ENCODE data around the gene UBE2U.

The UBE2U gene, protein sequence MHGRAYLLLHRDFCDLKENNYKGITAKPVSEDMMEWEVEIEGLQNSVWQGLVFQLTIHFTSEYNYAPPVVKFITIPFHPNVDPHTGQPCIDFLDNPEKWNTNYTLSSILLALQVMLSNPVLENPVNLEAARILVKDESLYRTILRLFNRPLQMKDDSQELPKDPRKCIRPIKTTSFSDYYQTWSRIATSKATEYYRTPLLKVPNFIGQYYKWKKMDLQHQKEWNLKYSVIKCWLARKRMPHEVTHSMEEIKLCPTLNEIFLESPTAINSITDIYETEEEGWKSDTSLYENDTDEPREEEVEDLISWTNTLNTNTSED

DNA sequence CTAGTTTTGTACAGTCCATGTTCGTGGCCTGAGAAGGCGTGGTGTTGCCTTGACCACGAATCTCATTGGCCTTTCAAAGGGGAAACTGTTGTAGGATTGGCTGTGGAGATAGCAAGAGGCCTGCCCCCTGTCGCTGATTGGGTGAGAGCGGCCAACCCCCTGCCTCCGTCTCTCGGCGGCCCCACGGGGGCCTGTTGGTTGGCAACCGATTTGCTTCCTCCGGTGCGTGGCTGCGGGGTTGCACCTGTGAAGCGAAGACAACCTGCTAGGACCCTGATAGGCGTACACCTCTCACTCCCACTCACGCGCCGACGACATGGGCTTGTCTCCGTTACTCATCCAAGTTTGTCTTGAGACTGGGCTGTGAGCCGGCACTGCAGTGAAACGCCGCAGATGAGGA lies at the start of gene UBE2U:
Gene UBE2U, plus strand, starts transcription at position 204 of the 400 bp plus-strand sequence. CDS start 428 bp downstream, outside the sequence.
- no peak for DNase-seq

DNA sequence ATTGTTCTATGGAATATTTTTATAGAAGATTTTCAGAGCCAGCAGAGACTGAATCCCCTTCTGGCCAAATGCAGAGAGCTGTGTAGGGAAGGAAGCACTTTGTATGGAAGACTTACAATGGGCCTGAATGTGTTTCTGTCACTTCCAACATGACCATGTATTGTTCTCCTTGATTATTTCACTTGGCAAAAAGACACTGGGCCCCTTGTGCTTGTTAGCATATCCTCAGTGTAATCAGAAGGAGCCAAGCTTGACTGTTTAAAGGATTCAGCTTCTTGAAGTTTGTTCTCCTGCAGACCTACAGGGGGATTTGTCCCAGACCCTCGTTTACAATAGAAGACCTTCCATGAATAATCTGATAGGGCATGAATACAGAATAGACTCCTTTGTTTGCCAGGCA lies 48.1 kb upstream of the UBE2U start:
- DNase-seq = no peak

DNA sequence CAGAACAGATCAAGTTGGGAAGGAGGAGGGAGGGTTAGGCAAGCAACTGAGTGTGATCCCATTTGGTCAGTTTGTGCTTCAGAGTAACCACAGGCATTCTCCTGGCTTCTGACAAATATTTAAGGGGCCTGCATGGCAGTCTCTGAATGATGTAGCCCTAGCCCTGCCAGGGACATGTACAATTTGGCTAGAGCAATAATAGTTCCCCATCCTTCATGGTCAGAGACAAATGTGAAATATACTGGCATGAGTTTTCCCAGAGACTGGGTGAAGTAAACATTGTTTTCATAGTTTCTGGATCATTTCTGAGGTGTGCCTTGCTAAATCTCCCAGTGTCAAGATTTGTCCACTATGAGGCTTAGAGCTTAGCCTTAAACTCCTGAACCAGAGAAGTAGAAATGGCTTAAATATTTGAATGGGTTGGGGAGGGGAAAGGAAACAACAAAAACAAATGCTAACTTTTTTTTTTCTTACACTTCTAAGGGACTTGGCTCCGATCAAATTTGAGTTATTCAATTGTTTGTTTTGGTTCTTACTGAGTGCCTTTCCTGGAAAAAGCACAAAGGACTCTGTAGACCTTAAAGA lies 42.0 kb upstream of the UBE2U start:
- no peak for DNase-seq

DNA sequence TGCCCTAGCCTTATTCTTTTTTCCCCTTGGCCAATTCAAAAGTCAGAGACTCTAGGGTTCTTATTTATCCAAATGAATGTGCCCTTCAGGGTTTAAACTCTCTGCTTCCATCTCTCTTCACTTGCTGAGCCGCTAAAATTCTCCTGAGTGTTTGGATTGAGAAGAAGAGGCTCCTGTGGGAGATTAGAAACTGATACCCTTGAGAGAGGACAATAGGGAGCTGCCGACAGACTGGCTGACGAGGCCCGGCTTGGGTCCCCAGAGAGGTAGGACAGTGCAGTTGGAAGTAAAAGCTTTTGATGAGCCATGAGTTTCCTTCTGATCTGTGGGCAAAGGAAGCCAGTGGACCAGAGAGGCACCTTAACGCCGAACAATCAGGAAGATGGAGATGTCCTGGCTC lies 41.3 kb upstream of the UBE2U start:
- no peak for DNase-seq

DNA sequence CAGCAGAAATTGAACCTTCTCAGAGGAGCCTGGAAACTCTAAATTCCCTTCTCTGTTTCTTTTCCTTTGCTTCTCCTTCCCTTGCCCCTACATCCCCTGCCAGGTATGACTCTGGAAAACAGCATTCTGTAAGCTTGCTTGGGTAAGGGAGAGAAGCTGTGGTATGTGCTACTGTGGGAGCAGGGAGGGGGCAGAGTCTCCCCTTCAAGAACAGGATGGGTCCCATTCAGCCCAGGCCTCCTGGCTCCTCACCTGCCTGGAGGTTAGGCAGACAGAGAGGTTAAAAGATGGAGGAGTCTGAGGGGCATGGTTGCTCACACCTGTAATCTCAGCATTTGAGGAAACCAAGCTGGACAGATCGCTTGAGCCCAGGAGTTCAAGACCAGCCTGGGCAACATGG lies 40.6 kb upstream of the UBE2U start:
- DNase-seq = no peak

DNA sequence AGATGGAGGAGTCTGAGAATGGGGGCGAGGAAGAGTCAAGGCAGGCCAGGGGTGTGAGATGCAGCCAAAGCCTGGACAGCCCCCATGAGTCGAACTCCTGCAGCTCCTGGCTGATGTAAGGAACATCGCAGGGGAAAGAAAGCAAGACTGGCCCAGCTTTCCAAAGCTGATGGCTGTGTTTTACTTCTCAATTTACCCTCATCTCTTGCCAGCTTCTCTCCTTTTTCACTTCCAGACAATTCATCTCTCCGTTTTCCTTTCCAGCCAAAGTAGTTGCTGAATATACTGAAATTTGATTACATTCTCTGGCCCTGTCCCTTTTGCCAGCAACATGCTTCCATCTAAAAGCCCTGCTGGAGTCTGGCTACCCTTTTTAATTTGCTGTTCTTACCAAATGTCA lies 40.0 kb upstream of the UBE2U start:
- DNase-seq = no peak

DNA sequence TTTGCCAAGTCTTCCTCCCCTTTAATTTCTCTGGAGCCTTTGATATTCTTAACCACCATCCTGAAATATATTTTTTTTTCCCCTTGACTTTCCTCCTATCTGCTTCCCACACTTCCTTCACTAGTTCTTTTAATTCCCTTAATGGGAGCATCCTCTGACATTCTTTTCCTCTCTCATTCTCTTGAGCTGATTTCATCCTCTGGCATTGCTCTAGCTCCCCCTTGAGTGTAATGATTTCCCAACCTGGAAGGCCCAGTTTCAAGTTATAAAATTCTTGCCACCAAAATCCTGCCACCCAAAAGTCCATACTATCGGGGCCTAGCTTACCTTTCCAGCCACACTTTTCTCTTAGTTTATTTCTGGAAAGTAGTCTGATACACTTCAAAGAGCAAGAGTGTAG lies 39.5 kb upstream of the UBE2U start:
- DNase-seq = no peak

DNA sequence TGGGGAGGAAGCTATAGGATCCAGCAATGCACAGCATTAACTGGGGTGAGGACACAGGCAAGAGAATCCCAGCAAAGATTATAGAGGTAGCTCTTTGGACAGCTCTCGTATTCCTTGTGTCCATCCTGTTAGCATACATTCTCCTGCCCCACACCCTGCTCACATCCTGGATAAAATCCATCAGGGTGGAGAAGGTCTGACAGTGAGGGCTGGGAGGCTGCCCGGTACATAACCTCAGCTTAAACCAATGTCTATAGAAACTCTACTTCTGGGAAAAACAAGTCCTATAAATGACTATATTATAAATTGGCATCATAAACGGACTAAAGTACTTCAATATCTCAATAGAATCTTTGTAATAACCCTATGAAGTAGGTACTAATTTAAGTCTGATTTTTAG lies 36.8 kb upstream of the UBE2U start:
- DNase-seq = no peak

DNA sequence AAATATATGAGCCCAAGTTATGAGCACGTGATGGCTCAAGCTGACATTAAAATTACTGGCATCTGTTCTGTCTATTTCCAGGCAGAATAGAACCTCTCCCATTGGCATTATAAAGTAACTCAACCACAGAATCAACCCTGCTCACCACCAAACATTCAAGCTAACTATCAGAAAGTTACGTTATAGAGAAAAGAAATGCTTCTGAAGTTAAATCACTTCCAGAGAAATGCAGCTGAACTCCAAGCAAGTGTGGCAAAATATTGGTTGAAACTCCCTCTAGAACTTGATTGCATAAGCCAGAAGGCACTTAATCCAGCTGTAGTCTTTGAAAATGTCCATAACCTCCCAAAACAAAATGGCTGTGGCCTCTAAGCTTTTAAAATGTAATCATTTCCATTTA lies 36.2 kb upstream of the UBE2U start:
- no peak for DNase-seq

DNA sequence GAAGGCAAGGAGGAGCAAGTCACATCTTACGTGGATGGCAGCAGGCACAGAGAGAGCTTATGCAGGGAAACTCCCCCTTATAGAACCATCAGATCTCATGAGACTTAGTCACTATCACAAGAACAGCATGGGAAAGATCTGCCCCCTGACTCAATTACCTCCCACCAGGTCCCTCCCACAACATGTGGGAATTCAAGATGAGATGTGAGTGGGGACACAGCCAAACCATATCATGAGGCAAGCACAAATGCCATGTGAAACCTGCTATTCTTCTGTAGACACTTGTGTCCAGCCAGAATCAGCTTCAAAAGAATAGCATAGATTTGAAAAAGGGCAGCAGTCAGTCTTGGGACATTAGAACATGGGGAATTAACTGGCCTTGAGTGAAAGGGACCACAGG lies 32.2 kb upstream of the UBE2U start:
- DNase-seq = no peak

DNA sequence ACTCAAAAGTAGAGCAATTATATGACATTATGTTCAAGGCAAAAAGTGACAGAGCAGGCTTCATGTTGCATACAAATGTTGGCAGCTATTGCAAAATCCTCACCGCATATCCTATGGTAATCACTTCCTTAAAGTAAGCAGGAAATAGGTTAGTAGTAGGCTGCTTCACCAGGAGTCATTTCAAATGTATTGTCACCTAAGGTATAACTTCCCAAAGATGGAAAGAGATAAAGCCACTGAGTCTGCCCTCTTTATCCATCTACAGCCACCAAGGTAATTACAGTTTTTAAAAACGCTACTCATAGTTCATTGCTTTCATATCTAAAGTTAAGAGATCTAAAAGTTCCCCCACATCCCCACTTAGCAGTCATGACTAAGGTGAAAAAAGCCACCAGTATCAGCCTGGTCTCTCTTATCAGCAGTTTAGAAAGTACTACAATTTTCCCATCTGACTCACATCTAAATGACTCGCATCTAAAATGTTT lies 31.6 kb upstream of the UBE2U start:
- DNase-seq = no peak

DNA sequence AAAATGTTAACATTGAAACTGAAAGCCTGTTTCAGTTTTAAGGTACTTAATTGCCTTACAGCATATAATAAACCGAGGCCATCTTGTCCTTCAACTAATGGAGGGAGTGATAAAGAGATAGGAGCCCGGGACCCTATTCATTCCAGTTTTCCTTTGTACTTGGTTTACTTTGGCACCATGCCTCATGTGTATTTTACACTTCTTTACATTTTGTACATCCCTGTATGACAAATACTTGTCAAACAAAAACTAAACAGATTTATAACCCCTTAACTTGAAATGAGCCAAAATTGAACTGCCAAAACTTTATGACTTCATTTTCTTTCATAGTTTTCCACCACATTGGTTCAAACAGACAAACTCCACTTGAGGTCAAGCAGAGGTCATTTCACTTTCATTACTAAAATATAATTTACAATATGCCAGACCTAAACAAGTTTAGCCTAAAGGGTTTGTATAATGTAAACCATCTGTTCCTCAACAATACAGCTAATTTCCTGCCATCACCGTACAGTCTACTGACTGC lies 30.9 kb upstream of the UBE2U start:
- DNase-seq = no peak

DNA sequence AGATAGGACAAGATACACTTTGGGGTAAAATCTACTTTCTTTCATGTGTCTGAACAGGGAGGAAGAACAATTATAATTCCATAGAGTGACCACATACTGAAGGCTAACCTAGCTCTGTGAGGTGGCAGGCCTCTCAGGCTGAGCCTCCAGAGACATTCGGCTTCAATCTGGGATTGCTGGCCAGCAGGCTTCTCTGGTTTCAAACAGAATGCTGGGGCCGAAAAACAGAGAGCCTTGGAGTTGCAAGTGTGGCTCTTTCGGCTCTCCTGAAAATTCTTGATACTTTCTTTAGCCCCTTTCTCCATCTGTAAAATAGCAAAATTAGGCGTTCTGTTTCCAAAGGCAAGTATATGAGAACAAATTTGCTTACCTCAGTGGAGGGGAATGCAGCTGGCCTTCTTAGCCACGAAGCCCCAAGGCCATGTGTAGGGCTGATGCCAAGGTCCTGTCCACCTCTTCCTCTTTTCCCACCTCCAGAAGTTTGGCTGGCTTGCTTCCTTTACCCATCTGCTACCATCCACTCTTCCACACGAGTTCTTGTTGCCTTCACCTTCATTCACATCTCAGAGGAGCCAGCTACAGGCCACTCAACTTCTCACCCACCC lies 30.0 kb upstream of the UBE2U start:
- DNase-seq = no peak

DNA sequence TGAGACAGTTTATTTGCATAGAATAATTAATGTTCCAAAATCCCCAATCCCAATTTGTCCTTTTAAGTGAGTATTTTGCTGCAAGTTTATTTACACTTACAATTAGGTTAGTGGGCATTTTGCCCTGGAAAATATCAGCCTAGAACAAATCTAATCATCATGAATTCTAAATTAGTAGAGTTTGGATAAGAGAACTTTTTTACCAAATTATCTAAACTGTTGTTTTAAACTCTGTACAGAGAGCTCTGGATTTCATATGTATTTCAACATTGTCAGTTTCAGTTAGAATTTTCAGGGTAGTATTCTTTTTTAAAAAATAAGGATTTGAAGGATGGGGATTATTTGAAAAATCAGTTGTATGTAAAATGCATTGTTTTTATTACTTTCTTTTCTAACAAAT lies 27.8 kb upstream of the UBE2U start:
- DNase-seq = no peak

DNA sequence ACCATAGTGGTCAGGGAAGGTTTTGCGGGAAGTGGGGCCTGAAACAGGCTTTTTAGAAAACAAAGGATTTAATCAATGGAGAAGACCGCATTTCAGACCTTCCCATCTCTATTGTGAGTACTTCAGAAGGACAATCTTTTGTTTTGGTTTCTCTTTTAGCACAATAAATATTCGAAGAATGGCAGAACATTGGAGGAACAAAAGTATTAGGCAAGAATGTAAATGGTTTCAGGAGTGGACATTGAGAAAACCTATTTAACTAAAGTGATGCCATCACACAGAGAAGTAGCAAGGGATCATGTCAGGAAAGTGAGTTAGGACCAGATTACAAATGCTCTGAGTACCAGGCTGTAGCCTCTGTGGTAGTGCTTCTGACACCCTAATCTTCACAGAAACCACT lies 26.8 kb upstream of the UBE2U start:
- DNase-seq = no peak

DNA sequence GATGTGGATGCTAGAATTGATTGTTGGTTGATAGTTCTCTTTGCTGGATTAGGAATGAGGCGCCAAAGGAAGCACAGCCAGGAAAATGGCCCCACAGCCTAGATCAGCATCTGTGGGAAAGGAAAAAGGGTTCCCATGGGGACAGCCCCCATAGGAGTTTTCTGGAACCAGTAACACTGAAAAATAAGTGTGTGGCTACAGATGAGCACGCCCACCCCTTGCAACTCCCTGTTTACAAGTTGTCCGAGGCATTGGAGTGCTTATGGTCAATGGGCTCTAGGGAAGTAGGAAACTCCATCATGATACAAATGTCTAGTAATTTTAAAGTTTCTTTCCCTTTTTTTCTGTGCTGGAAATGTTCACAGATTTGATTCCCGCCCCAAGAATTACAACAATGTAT lies 23.8 kb upstream of the UBE2U start:
- DNase-seq = no peak

DNA sequence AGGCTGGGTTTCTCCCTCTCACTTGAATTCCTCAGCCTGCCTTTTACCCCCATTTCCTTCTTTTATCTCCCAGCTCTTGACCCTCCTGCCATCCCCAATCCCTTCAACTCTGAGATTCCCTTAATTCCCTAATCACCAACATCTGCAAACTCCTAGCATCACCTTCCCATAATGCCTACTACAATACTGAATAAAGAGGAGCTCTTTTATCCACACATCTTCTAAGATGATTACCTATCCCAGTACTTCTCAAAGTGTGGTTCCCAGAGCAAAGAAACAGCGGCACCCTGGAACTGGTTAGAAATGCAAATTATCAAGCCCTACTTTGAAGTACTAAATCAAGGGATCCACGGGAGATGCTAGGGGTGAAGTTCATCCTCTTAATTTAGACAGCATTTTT lies 21.2 kb upstream of the UBE2U start:
- DNase-seq = no peak

DNA sequence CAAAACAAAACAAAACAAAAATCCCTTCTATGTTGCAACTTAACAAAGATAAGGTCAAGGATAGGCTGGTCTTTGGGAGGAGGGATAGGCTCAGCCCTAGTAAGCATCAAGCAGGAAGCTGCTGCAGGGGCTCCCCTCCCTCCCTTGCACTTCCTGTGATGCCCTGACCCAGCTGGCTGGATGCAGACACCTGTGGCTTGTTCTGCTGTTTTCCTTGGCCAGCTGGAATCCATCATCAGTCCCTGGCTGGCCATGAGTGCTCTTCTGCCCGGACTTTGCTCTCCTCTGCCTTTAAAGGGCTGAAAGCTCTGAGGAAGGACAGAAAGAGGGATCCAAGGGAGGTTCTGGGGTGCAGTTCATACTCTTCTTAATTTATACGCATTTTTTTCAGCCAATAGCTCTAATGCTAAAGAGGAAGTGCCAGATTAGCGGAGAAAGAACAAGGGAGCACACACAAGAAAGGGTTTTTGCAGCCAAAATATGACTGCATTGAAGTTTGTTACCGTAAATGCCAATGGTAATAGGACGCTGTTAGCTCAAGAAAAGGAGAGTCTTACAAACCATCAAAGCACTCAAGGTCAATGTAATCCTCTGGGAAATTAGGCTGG lies 19.9 kb upstream of the UBE2U start:
- no peak for DNase-seq

DNA sequence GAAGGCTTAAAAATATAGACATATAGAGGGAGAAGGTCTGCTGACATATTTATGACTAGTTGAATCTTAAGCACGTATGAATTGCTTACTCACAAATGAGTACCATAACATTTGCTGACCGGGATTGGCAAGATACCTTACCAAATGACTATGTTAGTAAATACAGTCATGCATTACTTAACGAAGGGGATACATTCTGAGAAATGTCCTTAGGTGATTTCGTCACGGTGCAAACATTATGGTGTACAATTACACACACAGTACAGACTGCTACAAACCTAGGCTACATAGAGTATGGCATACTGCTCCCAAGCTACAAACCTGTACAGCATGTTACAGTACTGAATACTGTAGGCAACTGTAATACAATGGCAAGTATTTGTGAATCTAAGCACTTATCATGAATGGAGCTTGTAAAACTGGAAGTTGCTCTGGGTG lies 19.4 kb upstream of the UBE2U start:
- no peak for DNase-seq

DNA sequence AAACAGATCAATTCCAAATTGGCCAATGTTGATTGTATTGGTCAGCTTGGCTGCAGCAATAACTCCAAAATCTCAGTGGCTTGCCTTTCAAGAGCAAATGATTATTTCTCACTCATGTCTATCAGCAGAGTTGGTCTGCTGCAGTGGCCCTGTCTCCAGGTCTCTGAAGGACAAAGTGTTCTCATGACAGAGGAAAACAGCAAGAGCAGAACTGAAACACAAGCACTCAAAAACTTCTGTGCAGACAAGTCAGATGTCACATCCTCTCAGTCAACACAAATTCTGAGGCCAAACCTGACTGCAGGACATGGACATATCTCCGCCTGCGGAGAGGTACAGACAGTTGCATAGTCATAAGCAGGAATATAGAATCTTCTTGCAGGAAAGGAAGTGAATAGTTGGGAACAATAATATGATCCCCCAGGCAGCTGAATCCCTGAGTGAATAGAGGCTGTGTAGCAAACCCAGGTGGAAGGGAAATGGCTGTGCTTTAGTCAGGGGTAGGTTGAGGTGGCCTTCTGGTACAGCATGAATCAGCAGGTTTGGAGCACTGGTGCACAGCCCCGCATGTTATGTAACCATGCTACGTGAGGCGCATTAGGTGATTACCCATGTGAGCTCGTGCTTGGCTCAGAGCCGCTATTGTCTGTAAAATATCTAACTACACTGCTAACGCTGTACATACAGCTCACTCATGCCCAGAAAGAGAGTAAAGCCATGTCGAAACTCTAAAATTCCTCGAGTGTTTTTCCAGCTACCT lies 17.1 kb upstream of the UBE2U start:
- no peak for DNase-seq

DNA sequence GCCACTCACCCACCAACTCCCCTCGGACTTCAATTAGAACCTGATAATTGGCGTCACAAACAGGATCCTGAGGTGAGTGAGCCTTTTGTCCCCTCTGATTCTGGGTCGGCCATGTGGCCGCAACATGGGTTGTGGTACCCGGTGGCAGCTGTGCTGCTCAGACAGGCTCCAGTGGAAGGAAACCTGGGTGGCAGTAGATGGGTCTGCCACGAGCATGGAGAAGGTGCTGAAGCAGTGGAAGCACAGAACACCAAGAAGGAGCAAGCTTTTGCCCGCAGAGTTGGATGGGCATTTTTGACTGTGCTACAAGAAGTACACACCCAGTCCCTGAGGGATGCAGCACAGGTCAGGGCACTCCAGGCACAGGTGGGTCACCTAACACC lies 16.5 kb upstream of the UBE2U start:
- DNase-seq = no peak

DNA sequence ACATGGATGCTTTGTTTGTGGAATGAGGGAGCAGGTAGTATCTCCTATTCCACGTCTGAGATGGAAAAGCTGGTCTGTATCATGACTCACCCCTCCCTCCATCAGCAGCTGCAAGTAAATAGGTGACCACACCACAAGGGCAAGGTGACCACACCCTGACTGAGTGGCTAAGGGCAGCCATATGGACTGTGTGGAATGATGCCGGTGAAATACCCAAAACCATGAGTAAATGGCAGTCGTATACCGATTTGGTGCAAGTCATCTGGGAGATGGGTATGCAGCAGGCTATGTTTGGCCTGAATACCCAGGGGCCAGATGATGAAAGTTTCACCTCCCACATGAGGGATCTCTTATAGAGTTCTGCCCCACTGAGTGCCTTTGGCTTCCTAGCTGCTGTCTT lies 15.8 kb upstream of the UBE2U start:
- DNase-seq = no peak

DNA sequence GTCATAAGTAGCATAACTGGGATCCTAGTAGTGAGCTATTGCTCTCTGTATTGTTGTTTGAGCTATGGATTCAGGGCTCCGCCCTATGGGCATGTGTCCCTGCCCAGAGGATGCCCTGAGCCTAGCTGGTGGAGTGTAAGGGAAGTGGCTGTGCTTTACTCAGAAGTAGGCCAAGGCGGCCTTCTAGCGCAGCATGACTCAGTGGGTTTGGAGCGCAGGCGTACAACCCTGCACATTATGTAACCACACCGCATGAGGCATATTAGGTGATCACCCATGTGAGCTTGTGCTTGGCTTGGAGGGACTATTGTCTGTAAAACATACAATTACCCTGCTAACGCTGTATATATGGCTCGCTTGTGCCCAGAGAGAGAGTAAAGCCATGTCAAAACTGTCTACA lies 11.1 kb upstream of the UBE2U start:
- no peak for DNase-seq
